ENCODE results near the gene DTNBP1. TPM values are rescaled to one million over a fixed set of nuclear protein-coding genes. Genes with fewer than 3 reads are reported as not detected.

The DTNBP1 gene
- total RNA-seq, 1 experiment from 2014 or later = 20.7 TPM

DNA sequence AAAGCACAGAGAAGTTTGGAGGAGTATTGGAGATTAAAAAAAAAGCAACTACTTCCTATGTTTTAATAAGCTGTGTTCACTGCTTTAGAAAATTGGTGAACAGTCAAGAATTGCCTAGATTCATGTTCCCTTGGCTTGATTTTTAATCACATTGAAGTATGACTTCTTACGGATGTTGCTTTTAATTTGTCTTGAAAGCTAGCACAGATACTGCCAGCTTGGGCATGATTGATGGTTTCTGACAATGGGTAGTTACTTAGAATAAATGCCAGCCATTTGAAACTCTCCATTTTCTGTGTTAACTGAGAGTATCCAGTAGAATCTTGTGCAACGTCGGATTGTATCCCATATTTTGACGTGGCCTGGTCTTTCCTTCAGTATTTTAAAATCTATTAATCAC is 178.0 kb downstream of the DTNBP1 start:
- intact Hi-C loops (cut with micrococcal nuclease; ENCODE audit: unreplicated experiment) = no loop called here
- H3K4me1 Mint-ChIP-seq (ENCODE audit: low read depth, unreplicated experiment) = no peaks in the 10 kb centered on the region
- H3K9me3 Mint-ChIP-seq (ENCODE audit: unreplicated experiment) = no peaks in the 10 kb centered on the region
- H3K36me3 ChIP-seq (ENCODE audit: control insufficient read depth, insufficient read depth, low read length) = no peaks in the 10 kb centered on the region
- H3K4me3 ChIP-seq (ENCODE audit: low read depth, low read length) = no peak overlapping the region
- no peaks in the 10 kb centered on the region for H3K36me3 Mint-ChIP-seq (ENCODE audit: insufficient read depth, unreplicated experiment)
- BruUV-seq (replicated peaks) = no TSS peak
- H3K4me1 ChIP-seq = no peaks in the 10 kb centered on the region
- H3K4me3 Mint-ChIP-seq (ENCODE audit: unreplicated experiment) = no peak overlapping the region
- no peaks in the 10 kb centered on the region for H3K27me3 ChIP-seq (replicated peaks; ENCODE audit: control insufficient read depth, insufficient read depth, low read length)
- DNase-seq = no peak
- ChIA-PET POLR2A (no interaction called here), CTCF (no interaction called here)
- H3K9me3 ChIP-seq = no peaks in the 10 kb centered on the region
- TF ChIP-seq, protein P1, sequence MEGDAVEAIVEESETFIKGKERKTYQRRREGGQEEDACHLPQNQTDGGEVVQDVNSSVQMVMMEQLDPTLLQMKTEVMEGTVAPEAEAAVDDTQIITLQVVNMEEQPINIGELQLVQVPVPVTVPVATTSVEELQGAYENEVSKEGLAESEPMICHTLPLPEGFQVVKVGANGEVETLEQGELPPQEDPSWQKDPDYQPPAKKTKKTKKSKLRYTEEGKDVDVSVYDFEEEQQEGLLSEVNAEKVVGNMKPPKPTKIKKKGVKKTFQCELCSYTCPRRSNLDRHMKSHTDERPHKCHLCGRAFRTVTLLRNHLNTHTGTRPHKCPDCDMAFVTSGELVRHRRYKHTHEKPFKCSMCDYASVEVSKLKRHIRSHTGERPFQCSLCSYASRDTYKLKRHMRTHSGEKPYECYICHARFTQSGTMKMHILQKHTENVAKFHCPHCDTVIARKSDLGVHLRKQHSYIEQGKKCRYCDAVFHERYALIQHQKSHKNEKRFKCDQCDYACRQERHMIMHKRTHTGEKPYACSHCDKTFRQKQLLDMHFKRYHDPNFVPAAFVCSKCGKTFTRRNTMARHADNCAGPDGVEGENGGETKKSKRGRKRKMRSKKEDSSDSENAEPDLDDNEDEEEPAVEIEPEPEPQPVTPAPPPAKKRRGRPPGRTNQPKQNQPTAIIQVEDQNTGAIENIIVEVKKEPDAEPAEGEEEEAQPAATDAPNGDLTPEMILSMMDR (IDR thresholded peaks at IDR 0.05; ENCODE audit: insufficient read depth in 1 of 2, low read depth in 1 of 2, low read length in 1 of 2, severe bottlenecking in 1 of 2, unreplicated experiment in 1 of 2) = no peak
- H3K27ac Mint-ChIP-seq (ENCODE audit: unreplicated experiment) = no peak overlapping the region
- H3K27me3 Mint-ChIP-seq (ENCODE audit: insufficient read depth, unreplicated experiment) = no peaks in the 10 kb centered on the region

DNA sequence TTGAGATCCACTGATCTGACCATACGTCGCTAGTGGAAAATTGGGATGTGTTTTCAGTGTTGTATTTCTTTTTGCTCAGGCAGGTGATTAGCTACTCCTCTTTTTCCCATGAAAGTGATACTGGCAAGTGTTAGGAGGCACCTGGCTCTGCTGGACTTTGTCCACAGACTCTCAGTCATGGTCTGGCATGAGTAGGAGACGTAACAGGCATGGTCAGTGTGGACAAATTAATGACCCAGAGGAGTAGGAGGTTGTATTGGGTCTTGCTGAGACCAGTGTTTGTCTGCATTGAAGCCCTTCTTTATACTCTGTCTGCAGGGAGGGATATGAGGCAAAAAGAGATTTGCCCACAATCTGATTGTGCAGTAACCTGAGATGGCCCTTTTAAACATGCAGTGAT is 178.7 kb downstream of the DTNBP1 start:
- H3K4me3 ChIP-seq (ENCODE audit: low read depth, low read length) = no peak overlapping the region
- H3K4me1 Mint-ChIP-seq (ENCODE audit: low read depth, unreplicated experiment) = no peaks in the 10 kb centered on the region
- no peaks in the 10 kb centered on the region for H3K4me1 ChIP-seq
- ChIA-PET CTCF (no interaction called here), POLR2A (no interaction called here)
- no peaks in the 10 kb centered on the region for H3K9me3 ChIP-seq
- intact Hi-C loops (cut with micrococcal nuclease; ENCODE audit: unreplicated experiment) = no loop called here
- H3K36me3 Mint-ChIP-seq (ENCODE audit: insufficient read depth, unreplicated experiment) = no peaks in the 10 kb centered on the region
- no peak overlapping the region for H3K4me3 Mint-ChIP-seq (ENCODE audit: unreplicated experiment)
- no peaks in the 10 kb centered on the region for H3K27me3 ChIP-seq (replicated peaks; ENCODE audit: control insufficient read depth, insufficient read depth, low read length)
- no TSS peak for BruUV-seq (replicated peaks)
- H3K36me3 ChIP-seq (ENCODE audit: control insufficient read depth, insufficient read depth, low read length) = no peaks in the 10 kb centered on the region
- H3K9me3 Mint-ChIP-seq (ENCODE audit: unreplicated experiment) = no peaks in the 10 kb centered on the region
- H3K27ac Mint-ChIP-seq (ENCODE audit: unreplicated experiment) = no peak overlapping the region
- DNase-seq = no peak
- no peaks in the 10 kb centered on the region for H3K27me3 Mint-ChIP-seq (ENCODE audit: insufficient read depth, unreplicated experiment)
- TF ChIP-seq, protein P1 (IDR thresholded peaks at IDR 0.05; ENCODE audit: insufficient read depth in 1 of 2, low read depth in 1 of 2, low read length in 1 of 2, severe bottlenecking in 1 of 2, unreplicated experiment in 1 of 2) = no peak

DNA sequence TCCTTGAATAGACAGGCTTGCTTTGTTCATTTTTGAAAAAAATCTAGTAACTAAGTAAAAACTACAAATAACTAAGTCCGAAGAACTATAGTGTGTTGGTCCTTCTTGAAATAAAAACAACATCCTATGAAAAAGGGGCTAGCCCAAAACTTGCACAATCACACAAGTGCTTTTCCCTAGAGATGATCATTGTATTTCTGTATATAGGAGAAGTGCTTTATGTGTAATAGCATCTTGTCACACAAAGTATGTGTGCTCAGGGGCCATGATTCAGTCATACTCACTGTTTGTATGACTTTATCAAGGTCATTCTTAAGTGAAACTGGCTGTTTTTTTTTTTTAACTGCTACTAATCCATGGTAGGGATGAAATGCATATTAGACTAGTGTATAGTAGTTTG is 179.8 kb downstream of the DTNBP1 start:
- no peaks in the 10 kb centered on the region for H3K36me3 Mint-ChIP-seq (ENCODE audit: insufficient read depth, unreplicated experiment)
- ChIA-PET POLR2A (no interaction called here), CTCF (no interaction called here)
- TF ChIP-seq, protein P1 (IDR thresholded peaks at IDR 0.05; ENCODE audit: insufficient read depth in 1 of 2, low read depth in 1 of 2, low read length in 1 of 2, severe bottlenecking in 1 of 2, unreplicated experiment in 1 of 2) = no peak
- BruUV-seq (replicated peaks) = no TSS peak
- H3K4me1 Mint-ChIP-seq (ENCODE audit: low read depth, unreplicated experiment) = no peaks in the 10 kb centered on the region
- H3K27me3 Mint-ChIP-seq (ENCODE audit: insufficient read depth, unreplicated experiment) = no peaks in the 10 kb centered on the region
- Histone ChIP-seq H3K4me3 (ENCODE audit: low read depth, low read length) (no peak overlapping the region), H3K9me3 (no peaks in the 10 kb centered on the region), H3K27me3 (replicated peaks; ENCODE audit: control insufficient read depth, insufficient read depth, low read length) (no peaks in the 10 kb centered on the region), H3K36me3 (ENCODE audit: control insufficient read depth, insufficient read depth, low read length) (no peaks in the 10 kb centered on the region), H3K4me1 (no peaks in the 10 kb centered on the region)
- H3K27ac Mint-ChIP-seq (ENCODE audit: unreplicated experiment) = no peak overlapping the region
- intact Hi-C loops (cut with micrococcal nuclease; ENCODE audit: unreplicated experiment) = no loop called here
- no peak overlapping the region for H3K4me3 Mint-ChIP-seq (ENCODE audit: unreplicated experiment)
- DNase-seq = no peak
- no peaks in the 10 kb centered on the region for H3K9me3 Mint-ChIP-seq (ENCODE audit: unreplicated experiment)

All from Caco-2 (cell line).